Measurements from ENCODE around the gene CEBPZ. TPM values are rescaled to one million over a fixed set of nuclear protein-coding genes. Genes with fewer than 3 reads are reported as not detected.
"Not testable (repeated sequence)": the region's sequence is repeated elsewhere in the genome, so short reads cannot be mapped to it uniquely, and the experiment has no call there.

CEBPZ gene
- total RNA-seq, 3 donors from 2014 or later, result 37.9 to 51.1 (median 46.9) TPM

DNA sequence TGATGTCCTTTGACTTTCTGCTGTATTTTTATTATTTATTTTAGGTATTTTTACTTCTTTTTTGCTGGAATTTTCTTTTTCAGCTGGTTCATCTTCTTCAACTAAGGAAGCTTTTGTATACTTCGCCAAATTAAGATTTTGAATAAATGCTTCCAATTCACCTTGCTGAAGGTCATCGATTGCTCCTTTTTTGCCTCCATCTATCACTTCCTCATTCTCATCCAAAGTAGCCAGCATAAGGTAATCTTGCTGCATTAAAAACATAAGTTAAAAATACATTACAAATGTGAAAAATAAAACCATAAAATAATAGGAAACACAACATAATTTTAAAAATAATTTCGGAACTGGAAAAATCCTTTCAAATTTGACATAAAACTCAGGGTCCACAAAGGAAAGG is 2.6 kb downstream of the CEBPZ start:
- H3K27me3 ChIP-seq, result no peaks in the 10 kb centered on the region
- no peak for TF ChIP-seq POLR2AphosphoS5 (IDR thresholded peaks at IDR 0.05)
- no peak for TF ChIP-seq POLR2A (IDR thresholded peaks at IDR 0.05)
- TF ChIP-seq, protein P1, sequence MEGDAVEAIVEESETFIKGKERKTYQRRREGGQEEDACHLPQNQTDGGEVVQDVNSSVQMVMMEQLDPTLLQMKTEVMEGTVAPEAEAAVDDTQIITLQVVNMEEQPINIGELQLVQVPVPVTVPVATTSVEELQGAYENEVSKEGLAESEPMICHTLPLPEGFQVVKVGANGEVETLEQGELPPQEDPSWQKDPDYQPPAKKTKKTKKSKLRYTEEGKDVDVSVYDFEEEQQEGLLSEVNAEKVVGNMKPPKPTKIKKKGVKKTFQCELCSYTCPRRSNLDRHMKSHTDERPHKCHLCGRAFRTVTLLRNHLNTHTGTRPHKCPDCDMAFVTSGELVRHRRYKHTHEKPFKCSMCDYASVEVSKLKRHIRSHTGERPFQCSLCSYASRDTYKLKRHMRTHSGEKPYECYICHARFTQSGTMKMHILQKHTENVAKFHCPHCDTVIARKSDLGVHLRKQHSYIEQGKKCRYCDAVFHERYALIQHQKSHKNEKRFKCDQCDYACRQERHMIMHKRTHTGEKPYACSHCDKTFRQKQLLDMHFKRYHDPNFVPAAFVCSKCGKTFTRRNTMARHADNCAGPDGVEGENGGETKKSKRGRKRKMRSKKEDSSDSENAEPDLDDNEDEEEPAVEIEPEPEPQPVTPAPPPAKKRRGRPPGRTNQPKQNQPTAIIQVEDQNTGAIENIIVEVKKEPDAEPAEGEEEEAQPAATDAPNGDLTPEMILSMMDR (IDR thresholded peaks at IDR 0.05), result no peak
- intact Hi-C loops (cut with DNase I; ENCODE audit: low total_unique reads), result no loop called here
- H3K4me1 ChIP-seq, result peaks cover 5 to 20% of the 10 kb centered on the region in 2 donors
- no peaks in the 10 kb centered on the region for H3K36me3 ChIP-seq
- H3K9me3 ChIP-seq, result no peaks in the 10 kb centered on the region
- H3K27ac ChIP-seq, result no peak overlapping the region
- no peak overlapping the region for H3K4me3 ChIP-seq
- no peak for DNase-seq (ENCODE audit: low spot score in 2 of 2)

DNA sequence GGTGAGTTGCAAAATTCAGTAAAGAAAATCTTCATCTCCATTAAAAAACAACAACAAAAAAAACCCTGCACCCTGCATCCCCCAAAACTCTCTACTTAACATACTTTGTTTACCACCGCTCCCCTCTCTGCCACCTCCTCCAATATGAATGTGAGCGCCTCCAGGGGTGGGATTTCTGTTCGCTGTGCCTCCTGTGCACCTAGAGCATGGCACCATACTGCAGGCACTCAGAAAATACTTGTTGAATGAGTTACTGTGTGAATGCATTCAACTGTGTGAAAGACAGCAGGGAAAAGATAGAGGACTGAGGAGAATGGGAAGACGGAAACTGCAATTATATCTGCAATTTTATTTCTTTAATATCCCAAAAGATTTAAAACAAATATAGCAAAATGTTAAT is 4.5 kb downstream of the CEBPZ start:
- H3K9me3 ChIP-seq, result no peaks in the 10 kb centered on the region
- H3K4me3 ChIP-seq, result no peak overlapping the region
- no peaks in the 10 kb centered on the region for H3K27me3 ChIP-seq
- intact Hi-C loops (cut with DNase I; ENCODE audit: low total_unique reads), result no loop called here
- TF ChIP-seq POLR2AphosphoS5 (IDR thresholded peaks at IDR 0.05) (no peak), POLR2A (IDR thresholded peaks at IDR 0.05) (no peak)
- peaks cover 0 to 11% of the 10 kb centered on the region in 2 donors for H3K4me1 ChIP-seq
- H3K36me3 ChIP-seq, result no peaks in the 10 kb centered on the region
- no peak overlapping the region for H3K27ac ChIP-seq
- no peak for DNase-seq (ENCODE audit: low spot score in 2 of 2)

DNA sequence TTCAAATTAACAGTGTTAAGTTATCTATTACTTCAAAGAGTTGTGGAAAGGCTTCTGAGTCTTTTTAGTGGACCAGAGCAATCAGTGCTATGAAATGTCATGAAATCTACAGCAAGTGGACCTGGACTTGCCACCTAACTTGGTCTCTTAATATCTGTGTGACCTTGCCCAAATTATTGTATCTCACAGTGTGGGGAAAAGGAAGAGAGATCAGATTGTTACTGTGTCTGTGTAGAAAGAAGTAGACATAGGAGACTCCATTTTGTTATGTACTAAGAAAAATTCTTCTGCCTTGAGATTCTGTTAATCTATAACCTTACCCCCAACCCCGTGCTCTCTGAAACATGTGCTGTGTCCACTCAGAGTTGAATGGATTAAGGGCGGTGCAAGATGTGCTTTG is 6.3 kb downstream of the CEBPZ start:
- H3K27me3 ChIP-seq; H3K9me3 ChIP-seq; intact Hi-C loops (cut with DNase I; ENCODE audit: low total_unique reads); H3K4me1 ChIP-seq; H3K36me3 ChIP-seq; DNase-seq (ENCODE audit: low spot score in 2 of 2); H3K27ac ChIP-seq; H3K4me3 ChIP-seq: not testable (repeated sequence)

DNA sequence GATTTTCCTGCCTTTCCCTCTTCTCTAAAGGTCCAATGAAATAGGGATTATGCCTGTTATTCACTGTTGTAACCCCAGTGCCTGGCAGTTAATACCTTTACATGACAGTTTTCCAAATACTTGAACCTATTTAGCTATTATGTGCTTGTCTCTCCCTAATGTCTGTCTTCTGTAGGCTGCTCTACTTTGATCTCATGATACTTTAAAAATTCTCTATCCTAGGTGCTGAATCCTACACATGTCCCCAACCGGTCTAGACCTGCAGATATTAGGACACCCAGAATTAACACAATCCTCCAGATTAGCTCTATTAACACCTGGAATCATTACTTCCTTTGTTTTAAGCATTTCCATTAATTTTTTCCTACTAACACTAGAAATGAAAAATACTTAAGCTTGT is 7.3 kb downstream of the CEBPZ start:
- H3K36me3 ChIP-seq, result no peaks in the 10 kb centered on the region
- H3K9me3 ChIP-seq, result no peaks in the 10 kb centered on the region
- H3K27ac ChIP-seq, result no peak overlapping the region
- H3K27me3 ChIP-seq, result no peaks in the 10 kb centered on the region
- intact Hi-C loops (cut with DNase I; ENCODE audit: low total_unique reads), result no loop called here
- peaks cover 0 to 5% of the 10 kb centered on the region in 2 donors for H3K4me1 ChIP-seq
- no peak for DNase-seq (ENCODE audit: low spot score in 2 of 2)
- TF ChIP-seq, protein P1 (IDR thresholded peaks at IDR 0.05), result no peak
- TF ChIP-seq POLR2AphosphoS5 (IDR thresholded peaks at IDR 0.05), result no peak
- no peak for TF ChIP-seq POLR2A (IDR thresholded peaks at IDR 0.05)
- no peak overlapping the region for H3K4me3 ChIP-seq

DNA sequence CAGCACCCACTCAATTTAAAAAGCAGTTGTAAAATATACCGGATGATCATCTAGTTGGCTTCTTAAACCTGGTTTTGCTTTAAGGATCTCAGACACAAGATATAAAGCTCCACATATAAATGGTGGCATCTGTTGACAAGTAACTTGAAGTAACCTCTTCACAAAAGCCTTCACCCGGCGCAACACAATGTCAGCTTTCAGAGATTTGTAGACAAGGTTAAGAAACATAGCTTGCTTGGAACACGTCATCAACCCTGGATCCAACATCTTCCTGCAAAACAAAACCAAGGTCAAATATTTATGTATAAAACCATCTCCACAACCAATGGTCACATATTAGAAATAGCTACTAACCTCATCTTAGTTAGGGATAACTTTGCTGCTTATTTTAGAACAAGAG is 8.3 kb downstream of the CEBPZ start:
- no peak overlapping the region for H3K27ac ChIP-seq
- intact Hi-C loops (cut with DNase I; ENCODE audit: low total_unique reads), result no loop called here
- no peaks in the 10 kb centered on the region for H3K9me3 ChIP-seq
- DNase-seq (ENCODE audit: low spot score in 2 of 2), result no peak
- peaks cover 0 to 5% of the 10 kb centered on the region in 2 donors for H3K4me1 ChIP-seq
- H3K36me3 ChIP-seq, result no peaks in the 10 kb centered on the region
- H3K27me3 ChIP-seq, result no peaks in the 10 kb centered on the region
- no peak overlapping the region for H3K4me3 ChIP-seq
- no peak for TF ChIP-seq POLR2A (IDR thresholded peaks at IDR 0.05)
- TF ChIP-seq, protein P1 (IDR thresholded peaks at IDR 0.05), result no peak
- TF ChIP-seq POLR2AphosphoS5 (IDR thresholded peaks at IDR 0.05), result no peak

DNA sequence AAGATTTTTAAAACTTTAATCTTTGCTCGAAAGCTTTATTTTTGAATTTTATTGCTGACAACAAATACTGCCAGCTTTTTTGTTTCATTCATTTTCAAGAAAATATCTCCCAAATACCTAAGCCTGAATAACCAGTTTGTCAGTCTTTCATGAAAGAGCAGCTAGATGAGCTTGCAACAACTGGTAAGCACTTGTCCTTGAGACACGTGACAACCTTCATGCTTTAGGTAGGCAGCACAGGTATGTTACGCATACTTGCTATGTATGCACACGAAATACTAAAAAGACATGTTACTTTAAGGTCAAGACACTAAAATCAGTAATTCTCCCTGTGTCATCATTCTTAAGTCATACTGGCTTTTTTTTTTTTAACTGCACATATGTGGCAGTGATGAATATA is 12.3 kb downstream of the CEBPZ start:
- no peak for DNase-seq (ENCODE audit: low spot score in 2 of 2)
- Histone ChIP-seq H3K27me3 (no peaks in the 10 kb centered on the region), H3K9me3 (no peaks in the 10 kb centered on the region), H3K27ac (no peak overlapping the region), H3K4me3 (no peak overlapping the region), H3K4me1 (no peaks in the 10 kb centered on the region), H3K36me3 (no peaks in the 10 kb centered on the region)
- TF ChIP-seq POLR2AphosphoS5 (IDR thresholded peaks at IDR 0.05), result no peak
- TF ChIP-seq, protein P1 (IDR thresholded peaks at IDR 0.05), result no peak
- no peak for TF ChIP-seq POLR2A (IDR thresholded peaks at IDR 0.05)
- intact Hi-C loops (cut with DNase I; ENCODE audit: low total_unique reads), result no loop called here
